ENCODE results near the gene SARS1. TPM values are rescaled to one million over a fixed set of nuclear protein-coding genes. Genes with fewer than 3 reads are reported as not detected.

Gene SARS1
- total RNA-seq, 1 donor from 2014 or later, result 179 TPM

DNA sequence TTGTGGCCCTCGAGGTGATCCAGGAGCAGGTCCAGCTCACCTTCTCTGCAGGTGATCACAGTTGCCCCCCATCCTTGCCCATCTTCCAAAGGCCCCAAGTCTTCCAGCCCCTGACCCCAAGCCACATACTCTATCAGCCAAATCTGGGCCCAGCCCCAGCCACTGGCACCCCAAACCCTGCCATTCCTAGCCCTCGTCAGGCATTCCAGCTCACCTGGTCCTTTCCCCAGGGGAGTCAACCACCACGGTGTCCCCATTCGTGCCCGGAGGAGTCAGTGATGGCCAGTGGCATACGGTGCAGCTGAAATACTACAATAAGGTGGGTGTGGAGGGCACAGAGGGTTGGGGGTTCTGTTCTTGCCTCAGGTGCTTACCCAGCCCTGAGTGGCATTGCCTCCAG is 47.9 kb downstream of the SARS1 start:
- DNase-seq (ENCODE audit: low read depth in 2 of 2), result no peak

GRCh38 chr1:109262231-109263055 is 48.7 kb downstream of the SARS1 start:
- no peak for DNase-seq (ENCODE audit: low read depth in 2 of 2)

DNA sequence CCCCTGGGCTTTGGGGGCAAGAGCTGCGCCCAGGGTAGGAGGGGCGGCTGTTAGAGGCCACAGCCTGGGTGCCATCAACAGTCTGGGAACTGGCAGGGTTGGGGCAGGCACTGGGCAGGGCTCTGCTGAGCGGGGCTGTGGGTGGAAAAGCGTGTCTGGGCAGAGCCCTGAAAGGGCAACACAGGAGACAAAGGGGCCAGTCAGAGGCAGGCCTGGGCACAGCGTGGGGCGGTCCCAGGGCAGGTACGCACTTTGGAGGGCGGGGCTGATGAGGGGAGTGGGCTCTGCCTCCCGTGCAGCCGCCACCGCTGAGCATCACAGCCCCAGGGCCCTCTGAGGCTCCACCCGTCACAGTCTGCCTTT is 49.5 kb downstream of the SARS1 start:
- DNase-seq (ENCODE audit: low read depth in 2 of 2), result no peak

- DNase-seq (ENCODE audit: low read depth in 2 of 2), result peak; percentile 87 to 95
These were observed 50.1 kb downstream of the SARS1 start for GRCh38 chr1:109263597-109264378.

GRCh38 chr1:109264379-109264755 is 50.6 kb downstream of the SARS1 start:
- DNase-seq (ENCODE audit: low read depth in 2 of 2), result no peak

DNA sequence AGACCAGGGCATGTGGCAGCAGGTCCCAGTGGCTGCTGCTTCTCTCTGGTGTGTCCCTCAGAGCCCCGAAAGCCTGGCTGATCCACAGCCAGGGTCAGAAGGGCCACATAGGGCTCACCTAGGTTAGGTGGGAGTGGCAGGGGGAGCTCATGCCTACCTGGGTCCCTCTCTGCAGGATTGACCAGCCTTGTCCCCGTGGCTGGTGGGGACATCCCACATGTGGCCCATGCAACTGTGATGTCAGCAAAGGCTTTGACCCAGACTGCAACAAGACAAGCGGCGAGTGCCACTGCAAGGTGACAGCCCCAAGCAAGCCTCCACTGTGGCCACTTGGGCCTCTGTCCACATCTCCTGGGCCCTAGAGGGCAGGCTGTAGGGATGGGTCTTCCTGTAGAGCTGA is 51.3 kb downstream of the SARS1 start:
- DNase-seq (ENCODE audit: low read depth in 2 of 2), result no peak

DNA sequence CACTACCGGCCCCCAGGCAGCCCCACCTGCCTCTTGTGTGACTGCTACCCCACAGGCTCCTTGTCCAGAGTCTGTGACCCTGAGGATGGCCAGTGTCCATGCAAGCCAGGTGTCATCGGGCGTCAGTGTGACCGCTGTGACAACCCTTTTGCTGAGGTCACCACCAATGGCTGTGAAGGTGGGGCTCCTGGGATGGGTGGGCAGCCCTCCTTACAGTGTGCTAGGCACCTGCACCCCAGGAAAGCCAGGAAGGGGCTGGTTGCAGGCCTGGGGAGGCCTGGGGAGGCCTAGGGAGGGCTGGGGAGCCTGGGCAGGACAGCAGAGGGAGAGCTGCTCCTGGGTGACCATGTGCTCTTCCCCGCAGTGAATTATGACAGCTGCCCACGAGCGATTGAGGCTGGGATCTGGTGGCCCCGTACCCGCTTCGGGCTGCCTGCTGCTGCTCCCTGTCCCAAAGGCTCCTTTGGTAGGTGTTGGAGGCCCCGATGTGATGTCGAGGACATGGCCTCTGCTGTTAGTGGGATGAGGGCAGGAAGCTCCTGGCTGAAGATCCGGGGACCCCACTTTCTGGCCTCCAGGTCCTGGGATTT is 52.1 kb downstream of the SARS1 start:
- DNase-seq (ENCODE audit: low read depth in 2 of 2), result no peak

GRCh38 chr1:109266965-109267364 is 53.2 kb downstream of the SARS1 start:
- DNase-seq (ENCODE audit: low read depth in 2 of 2), result no peak

DNA sequence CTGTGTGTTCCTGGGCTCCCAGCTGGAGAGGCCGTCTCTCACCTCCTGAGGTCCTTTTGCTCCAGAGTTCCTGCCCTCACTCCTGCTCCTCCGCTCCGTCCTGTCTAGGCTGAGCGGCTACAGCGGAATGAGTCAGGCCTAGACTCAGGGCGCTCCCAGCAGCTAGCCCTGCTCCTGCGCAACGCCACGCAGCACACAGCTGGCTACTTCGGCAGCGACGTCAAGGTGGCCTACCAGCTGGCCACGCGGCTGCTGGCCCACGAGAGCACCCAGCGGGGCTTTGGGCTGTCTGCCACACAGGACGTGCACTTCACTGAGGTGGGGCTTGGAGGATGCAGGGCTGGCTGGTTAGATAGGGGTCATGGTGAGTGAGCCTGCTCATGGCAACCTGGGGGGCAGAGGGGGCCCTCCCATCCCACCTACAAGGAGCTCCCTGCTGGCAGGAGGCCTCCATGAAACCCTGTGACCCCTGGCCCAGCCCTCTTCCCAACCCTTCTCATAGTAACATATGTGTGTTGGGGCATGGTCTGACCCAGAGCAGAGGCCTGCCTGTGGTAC is 54.1 kb downstream of the SARS1 start:
- no peak for DNase-seq (ENCODE audit: low read depth in 2 of 2)

GRCh38 chr1:109268431-109269211 is 54.9 kb downstream of the SARS1 start:
- no peak for DNase-seq (ENCODE audit: low read depth in 2 of 2)

DNA sequence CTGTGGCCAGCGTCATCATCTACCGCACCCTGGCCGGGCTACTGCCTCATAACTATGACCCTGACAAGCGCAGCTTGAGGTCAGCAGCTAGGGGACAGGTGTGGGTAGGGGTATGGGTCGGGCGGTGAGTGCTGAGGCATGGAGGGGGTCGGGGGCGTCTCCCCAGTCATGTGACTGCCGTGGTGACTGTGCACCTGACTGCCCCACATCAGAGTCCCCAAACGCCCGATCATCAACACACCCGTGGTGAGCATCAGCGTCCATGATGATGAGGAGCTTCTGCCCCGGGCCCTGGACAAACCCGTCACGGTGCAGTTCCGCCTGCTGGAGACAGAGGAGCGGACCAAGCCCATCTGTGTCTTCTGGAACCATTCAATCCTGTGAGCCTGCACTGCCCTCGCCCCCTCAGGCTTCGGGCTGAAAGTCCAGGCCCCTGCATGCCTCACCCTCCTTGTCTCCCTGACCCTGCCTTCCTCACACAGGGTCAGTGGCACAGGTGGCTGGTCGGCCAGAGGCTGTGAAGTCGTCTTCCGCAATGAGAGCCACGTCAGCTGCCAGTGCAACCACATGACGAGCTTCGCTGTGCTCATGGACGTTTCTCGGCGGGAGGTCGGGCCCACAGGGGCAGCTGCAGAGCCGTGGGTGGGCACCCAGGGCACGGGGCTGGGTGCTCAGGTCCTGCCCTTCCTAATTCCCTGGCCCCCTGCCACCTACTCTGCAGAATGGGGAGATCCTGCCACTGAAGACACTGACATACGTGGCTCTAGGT is 55.7 kb downstream of the SARS1 start:
- no peak for DNase-seq (ENCODE audit: low read depth in 2 of 2)

DNA sequence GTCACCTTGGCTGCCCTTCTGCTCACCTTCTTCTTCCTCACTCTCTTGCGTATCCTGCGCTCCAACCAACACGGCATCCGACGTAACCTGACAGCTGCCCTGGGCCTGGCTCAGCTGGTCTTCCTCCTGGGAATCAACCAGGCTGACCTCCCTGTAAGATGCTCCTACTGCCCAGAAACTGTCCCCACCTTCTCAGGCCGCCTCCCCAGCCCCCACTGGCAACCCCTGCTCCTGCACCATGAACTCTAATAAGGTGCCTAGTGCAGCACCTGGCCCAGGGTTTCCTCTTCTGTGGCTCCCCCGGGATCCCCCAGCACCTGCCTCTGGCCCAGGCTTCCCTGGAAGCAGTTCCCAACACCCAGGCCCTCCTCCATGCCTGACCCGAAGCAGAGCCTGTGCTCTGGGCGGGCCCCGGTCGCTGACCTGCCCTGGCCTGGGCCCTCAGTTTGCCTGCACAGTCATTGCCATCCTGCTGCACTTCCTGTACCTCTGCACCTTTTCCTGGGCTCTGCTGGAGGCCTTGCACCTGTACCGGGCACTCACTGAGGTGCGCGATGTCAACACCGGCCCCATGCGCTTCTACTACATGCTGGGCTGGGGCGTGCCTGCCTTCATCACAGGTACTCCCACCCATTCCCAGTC is 56.4 kb downstream of the SARS1 start:
- no peak for DNase-seq (ENCODE audit: low read depth in 2 of 2)

DNA sequence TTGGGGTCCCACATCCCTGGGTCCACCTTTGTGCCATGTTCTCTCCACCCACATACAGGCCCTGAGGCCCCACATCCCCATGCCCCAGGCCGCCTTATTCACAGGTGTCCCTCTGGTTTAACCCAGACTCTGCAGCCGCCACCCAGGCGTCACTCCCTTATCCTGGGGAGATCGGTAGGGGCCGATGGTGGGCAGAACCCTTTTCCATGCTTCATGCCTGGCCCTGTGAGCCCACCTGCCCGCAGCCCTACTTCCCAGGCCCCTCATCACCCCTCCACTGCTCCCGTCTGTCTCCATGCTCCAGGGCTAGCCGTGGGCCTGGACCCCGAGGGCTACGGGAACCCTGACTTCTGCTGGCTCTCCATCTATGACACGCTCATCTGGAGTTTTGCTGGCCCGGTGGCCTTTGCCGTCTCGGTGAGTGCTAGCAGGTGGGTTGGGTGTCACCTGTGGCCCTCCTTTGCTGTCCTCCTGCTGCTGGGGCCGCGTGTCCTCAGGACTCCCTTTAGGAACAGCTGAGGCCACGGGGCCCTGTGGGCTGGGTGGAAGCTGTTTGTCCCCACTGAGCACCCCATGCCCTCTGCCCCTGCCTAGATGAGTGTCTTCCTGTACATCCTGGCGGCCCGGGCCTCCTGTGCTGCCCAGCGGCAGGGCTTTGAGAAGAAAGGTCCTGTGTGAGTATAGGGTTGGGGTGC is 57.1 kb downstream of the SARS1 start:
- DNase-seq (ENCODE audit: low read depth in 2 of 2), result no peak

DNA sequence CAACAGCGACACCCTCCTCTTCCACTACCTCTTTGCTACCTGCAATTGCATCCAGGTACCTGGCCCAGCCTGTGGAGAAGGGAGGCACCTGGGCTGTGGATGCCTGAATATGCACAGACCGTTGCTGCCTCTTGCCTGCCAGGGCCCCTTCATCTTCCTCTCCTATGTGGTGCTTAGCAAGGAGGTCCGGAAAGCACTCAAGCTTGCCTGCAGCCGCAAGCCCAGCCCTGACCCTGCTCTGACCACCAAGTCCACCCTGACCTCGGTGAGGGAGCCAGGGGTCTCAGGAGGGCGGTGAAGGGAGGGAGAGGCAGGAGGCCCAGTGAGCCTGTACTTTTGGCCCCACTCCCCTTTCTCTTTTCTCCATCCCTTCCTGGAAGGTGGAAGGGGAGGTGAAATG is 57.7 kb downstream of the SARS1 start:
- no peak for DNase-seq (ENCODE audit: low read depth in 2 of 2)

DNA sequence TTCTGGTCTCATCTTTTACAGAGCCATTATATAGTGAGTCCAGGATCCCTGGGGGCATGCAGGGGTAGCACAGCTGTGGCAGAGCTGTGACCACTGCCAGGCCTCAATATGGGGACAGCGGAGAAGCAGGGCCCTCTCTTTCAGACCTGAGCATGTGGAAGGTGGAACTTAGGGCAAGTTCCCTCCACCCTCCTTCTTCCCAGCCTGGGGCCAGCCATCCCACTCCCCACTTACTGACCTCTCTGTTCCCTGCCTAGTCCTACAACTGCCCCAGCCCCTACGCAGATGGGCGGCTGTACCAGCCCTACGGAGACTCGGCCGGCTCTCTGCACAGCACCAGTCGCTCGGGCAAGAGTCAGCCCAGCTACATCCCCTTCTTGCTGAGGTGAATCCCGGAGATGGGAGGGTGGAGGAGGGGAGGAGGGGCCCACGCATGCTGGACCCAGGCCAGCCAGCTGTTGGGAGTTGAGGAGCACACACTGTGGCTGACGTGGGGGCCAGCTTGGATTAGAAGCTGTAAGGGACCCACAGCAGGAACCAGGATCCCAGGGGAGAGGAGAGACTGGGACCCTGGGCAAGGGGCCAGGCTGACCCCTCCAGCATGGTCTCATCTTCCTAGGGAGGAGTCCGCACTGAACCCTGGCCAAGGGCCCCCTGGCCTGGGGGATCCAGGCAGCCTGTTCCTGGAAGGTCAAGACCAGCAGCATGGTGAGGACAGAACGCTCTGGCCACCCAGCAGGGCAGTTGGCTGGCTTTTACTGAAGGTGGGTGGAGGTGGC is 58.5 kb downstream of the SARS1 start:
- no peak for DNase-seq (ENCODE audit: low read depth in 2 of 2)

- DNase-seq (ENCODE audit: low read depth in 2 of 2), result no peak
These were observed 59.3 kb downstream of the SARS1 start for GRCh38 chr1:109272831-109273547.

DNA sequence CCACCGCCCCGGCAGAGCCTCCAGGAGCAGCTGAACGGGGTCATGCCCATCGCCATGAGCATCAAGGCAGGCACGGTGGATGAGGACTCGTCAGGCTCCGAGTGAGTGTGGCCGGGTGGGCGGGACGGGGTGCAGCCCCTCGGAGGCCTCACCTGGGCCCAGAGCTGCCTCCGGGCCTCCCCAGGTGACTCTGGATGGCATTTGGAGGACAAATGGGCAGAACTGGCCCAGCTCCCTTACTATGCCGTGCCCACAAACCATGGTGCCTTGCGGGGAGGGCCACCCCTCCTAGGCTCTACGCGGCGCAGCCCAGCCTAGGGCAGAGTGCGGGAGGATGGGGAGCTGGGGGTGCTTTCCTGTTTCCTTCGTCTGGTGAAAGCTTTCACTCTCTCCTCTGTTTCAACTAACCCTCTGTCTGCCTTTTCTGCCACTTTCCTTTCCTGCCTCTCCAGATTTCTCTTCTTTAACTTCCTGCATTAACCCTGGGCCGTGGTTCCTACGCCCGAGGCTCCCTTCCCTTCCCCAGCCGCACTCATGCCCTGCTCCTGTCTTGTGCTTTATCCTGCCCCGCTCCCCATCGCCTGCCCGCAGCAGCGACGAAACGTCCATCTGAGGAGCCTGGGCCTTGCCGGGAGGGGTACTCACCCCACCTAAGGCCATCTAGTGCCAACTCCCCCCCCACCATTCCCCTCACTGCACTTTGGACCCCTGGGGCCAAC is 60.0 kb downstream of the SARS1 start:
- no peak for DNase-seq (ENCODE audit: low read depth in 2 of 2)
